ENCODE measurements around the gene CHCHD2.
"Not testable (repeated sequence)": the region's sequence is repeated elsewhere in the genome, so short reads cannot be mapped to it uniquely, and the experiment has no call there.

The CHCHD2 gene

GRCh38 chr7:56079450-56080185 is 26.7 kb downstream of the CHCHD2 start:
- DNase-seq (ENCODE audit: insufficient read length): no peak
- FAIRE-seq: no peak
- TF ChIP-seq POLR2AphosphoS5 (IDR thresholded peaks at IDR 0.05; ENCODE audit: low read depth, low read length) (no peak), TAF1 (IDR thresholded peaks at IDR 0.05; ENCODE audit: borderline replicate concordance, low read depth, low read length) (no peak), POLR2A (IDR thresholded peaks at IDR 0.05; ENCODE audit: low read depth, low read length) (no peak)

GRCh38 chr7:56078196-56078595 is 28.1 kb downstream of the CHCHD2 start:
- TF ChIP-seq POLR2AphosphoS5 (IDR thresholded peaks at IDR 0.05; ENCODE audit: low read depth, low read length): no peak
- no peak for TF ChIP-seq TAF1 (IDR thresholded peaks at IDR 0.05; ENCODE audit: borderline replicate concordance, low read depth, low read length)
- no peak for TF ChIP-seq POLR2A (IDR thresholded peaks at IDR 0.05; ENCODE audit: low read depth, low read length)
- FAIRE-seq: no peak
- DNase-seq (ENCODE audit: insufficient read length): no peak

- no peak for FAIRE-seq
Observed at GRCh38 chr7:56077681-56078080, 28.6 kb downstream of the CHCHD2 start.

GRCh38 chr7:56074371-56074791 is 31.9 kb downstream of the CHCHD2 start:
- FAIRE-seq (no peak), DNase-seq (ENCODE audit: insufficient read length) (peak; percentile 48)
- no peak for TF ChIP-seq POLR2A (IDR thresholded peaks at IDR 0.05; ENCODE audit: low read depth, low read length)
- no peak for TF ChIP-seq TAF1 (IDR thresholded peaks at IDR 0.05; ENCODE audit: borderline replicate concordance, low read depth, low read length)
- TF ChIP-seq POLR2AphosphoS5 (IDR thresholded peaks at IDR 0.05; ENCODE audit: low read depth, low read length): no peak

More at GRCh38 chr7:56077681-56078080, 28.6 kb downstream of the CHCHD2 start:
- TF ChIP-seq POLR2A (IDR thresholded peaks at IDR 0.05; ENCODE audit: low read depth, low read length): no peak
- no peak for DNase-seq (ENCODE audit: insufficient read length)

- FAIRE-seq; DNase-seq (ENCODE audit: insufficient read length): not testable (repeated sequence)
Observed at GRCh38 chr7:56066376-56066775, 39.9 kb downstream of the CHCHD2 start.

GRCh38 chr7:56063882-56064625 is 42.2 kb downstream of the CHCHD2 start, which contains the start of gene SUMF2:
Gene SUMF2 (plus strand): TSS chr7:56064286. CDS start chr7:56064312, 26 bp downstream.
- TF ChIP-seq TAF1 (IDR thresholded peaks at IDR 0.05; ENCODE audit: borderline replicate concordance, low read depth, low read length) (no peak), POLR2AphosphoS5 (IDR thresholded peaks at IDR 0.05; ENCODE audit: low read depth, low read length) (peak; percentile 97), POLR2A (IDR thresholded peaks at IDR 0.05; ENCODE audit: low read depth, low read length) (peak; percentile 96)
- FAIRE-seq (peak; percentile 98), DNase-seq (ENCODE audit: insufficient read length) (peak; percentile 95)

- TF ChIP-seq POLR2A (IDR thresholded peaks at IDR 0.05; ENCODE audit: low read depth, low read length): no peak
- TF ChIP-seq TAF1 (IDR thresholded peaks at IDR 0.05; ENCODE audit: borderline replicate concordance, low read depth, low read length): no peak
- TF ChIP-seq POLR2AphosphoS5 (IDR thresholded peaks at IDR 0.05; ENCODE audit: low read depth, low read length): no peak
- DNase-seq (ENCODE audit: insufficient read length) (no peak), FAIRE-seq (no peak)
Observed at GRCh38 chr7:56063500-56063881, 42.8 kb downstream of the CHCHD2 start.

GRCh38 chr7:56062382-56062781 is 43.9 kb downstream of the CHCHD2 start:
- no peak for TF ChIP-seq POLR2A (IDR thresholded peaks at IDR 0.05; ENCODE audit: low read depth, low read length)
- TF ChIP-seq POLR2AphosphoS5 (IDR thresholded peaks at IDR 0.05; ENCODE audit: low read depth, low read length): no peak
- TF ChIP-seq TAF1 (IDR thresholded peaks at IDR 0.05; ENCODE audit: borderline replicate concordance, low read depth, low read length): no peak
- FAIRE-seq: no peak
- DNase-seq (ENCODE audit: insufficient read length): no peak

GRCh38 chr7:56053993-56054392 is 52.3 kb downstream of the CHCHD2 start:
- no peak for TF ChIP-seq POLR2A (IDR thresholded peaks at IDR 0.05; ENCODE audit: low read depth, low read length)
- TF ChIP-seq POLR2AphosphoS5 (IDR thresholded peaks at IDR 0.05; ENCODE audit: low read depth, low read length): no peak
- no peak for TF ChIP-seq TAF1 (IDR thresholded peaks at IDR 0.05; ENCODE audit: borderline replicate concordance, low read depth, low read length)
- FAIRE-seq (no peak), DNase-seq (ENCODE audit: insufficient read length) (no peak)

- TF ChIP-seq TAF1 (IDR thresholded peaks at IDR 0.05; ENCODE audit: borderline replicate concordance, low read depth, low read length) (no peak), POLR2A (IDR thresholded peaks at IDR 0.05; ENCODE audit: low read depth, low read length) (no peak), POLR2AphosphoS5 (IDR thresholded peaks at IDR 0.05; ENCODE audit: low read depth, low read length) (no peak)
- no peak for FAIRE-seq
Observed at GRCh38 chr7:56053379-56053778, 52.9 kb downstream of the CHCHD2 start.

More at GRCh38 chr7:56053379-56053778, 52.9 kb downstream of the CHCHD2 start:
- no peak for DNase-seq (ENCODE audit: insufficient read length)
